Spleen (tissue), 11 donors: ENCODE data around the gene ETFBKMT. TPM values are rescaled to one million over a fixed set of nuclear protein-coding genes. Genes with fewer than 3 reads are reported as not detected.

ENCODE experiments used
- DNase-seq: peaks from one replicate; pipeline ENCODE4 v3.0.0-alpha.2; 2020
- H3K27ac ChIP-seq, 8 donors: fragments of 200-600 bp; sonication (generic) in 7 of 8; 1 replicate in 4 of 8; 2 replicates in 4 of 8; pipeline versions ENCODE4 v1.5.0 to v1.8.0; 2016 to 2021; ENCODE audit warnings: inconsistent platforms in 4 of 8, mild to moderate bottlenecking in 4 of 8, moderate library complexity in 1 of 8
- H3K27me3 ChIP-seq, 7 donors: fragments of 200-600 bp; sonication (generic) in 6 of 7; replicated peaks in 1 of 7; 1 replicate in 4 of 7; 2 replicates in 3 of 7; pipeline versions ENCODE4 v1.5.0 to v1.8.0; 2016 to 2021; ENCODE audit warnings: inconsistent platforms in 3 of 7, mild to moderate bottlenecking in 1 of 7
- H3K36me3 ChIP-seq, 6 donors: fragments of 200-600 bp; sonication (generic) in 5 of 6; 1 replicate in 4 of 6; 2 replicates in 2 of 6; pipeline versions ENCODE4 v1.5.0 to v1.8.0; 2016 to 2021; ENCODE audit warnings: inconsistent platforms in 2 of 6
- H3K4me1 ChIP-seq, 6 donors: fragments of 200-600 bp; sonication (generic) in 5 of 6; 1 replicate in 3 of 6; 2 replicates in 3 of 6; pipeline versions ENCODE4 v1.5.0 to v1.8.0; 2016 to 2021; ENCODE audit warnings: inconsistent platforms in 3 of 6
- H3K4me3 ChIP-seq, 8 donors: fragments of 200-600 bp; sonication (generic) in 7 of 8; 1 replicate in 4 of 8; 2 replicates in 4 of 8; pipeline versions ENCODE4 v1.5.0 to v1.8.0; 2016 to 2021; ENCODE audit warnings: inconsistent platforms in 4 of 8, mild to moderate bottlenecking in 4 of 8, moderate library complexity in 2 of 8
- H3K9me3 ChIP-seq, 8 donors: fragments of 200-600 bp; sonication (generic) in 7 of 8; 1 replicate in 4 of 8; 2 replicates in 4 of 8; pipeline versions ENCODE4 v1.5.0 to v1.8.0; 2016 to 2021; ENCODE audit warnings: inconsistent platforms in 4 of 8
- POLR2A ChIP-seq, 3 donors: fragments of 450-650 bp; IDR thresholded peaks; one replicate each; pipeline ENCODE4 v1.5.1; 2017; ENCODE audit warnings: antibody characterized with exemption in 3 of 3, mild to moderate bottlenecking in 1 of 3
- POLR2AphosphoS5 ChIP-seq, 3 donors: sonication (generic); formaldehyde crosslinking; IDR thresholded peaks; one replicate each; pipeline ENCODE4 v1.5.1; 2017; ENCODE audit warnings: antibody characterized with exemption in 3 of 3
- WGBS, 5 donors: extraction: QIAGEN DNeasy Blood & Tissue Kit in 3 of 5; methylation state at CpG; one replicate each; pipeline versions ENCODE4 v1.1.5 to v1.1.7; 2013 to 2018; 5-methylcytosine and 5-hydroxymethylcytosine counted together
- intact Hi-C: fragments of 100-400 bp; cut with DNase I; formaldehyde crosslinking; loops from one replicate; pipeline ENCODE4 v1.15.0; 2023; ENCODE audit warnings: low total_unique reads
- polyA plus RNA-seq, 3 donors: library from polyadenylated mRNA; stranded (reverse); fragments of 200-250 nt; gene quantifications; one replicate each; pipeline ENCODE4 v1.2.1, GENCODE V29; 2013
- total RNA-seq, 7 donors: library from RNA; depleted of rRNA in 3 of 7; stranded (reverse); fragments of >200 nt in 3 of 7; fragmentation: NEBNext Ultra II Directional in 4 of 7; extraction: Animal tissue kit (Norgen Biotek cat#: 25700) in 4 of 7; gene quantifications; one replicate each; pipeline versions ENCODE4 v1.1.0 to v1.2.1, GENCODE V29; 2016 to 2021
- TF ChIP-seq, protein P1 (sequence below), 11 experiments: fragments of 200-600 bp in 7 of 11; fragments of 450-650 bp in 4 of 11; sonication (generic) in 4 of 11; IDR thresholded peaks in 8 of 11; conservative IDR thresholded peaks in 3 of 11; 1 replicate in 7 of 11; 2 replicates in 4 of 11; pipeline versions ENCODE4 v1.4.0 to v1.8.0; 2016 to 2021; ENCODE audit warnings: antibody characterized with exemption in 11 of 11, inconsistent platforms in 4 of 11, mild to moderate bottlenecking in 1 of 11
- donor health status: healthy with polysubstance abuse.
- donor health status: DM: no; HTN: no; CAD: no; lungs with moderate emphysema.
- donor health status: DM: no; HTN: no; CAD: no.
- donor health status: Bipolar disorder and iron deficiency.
- donor health status: healthy.
- donor health status: DM: no; HTN: no; CAD: no.
- donor health status: DM: yes; HTN: yes; CAD: no.

Gene ETFBKMT
- total and polyA plus RNA-seq, 10 donors: 1.0 to 5.6 (median 3.3) TPM

DNA sequence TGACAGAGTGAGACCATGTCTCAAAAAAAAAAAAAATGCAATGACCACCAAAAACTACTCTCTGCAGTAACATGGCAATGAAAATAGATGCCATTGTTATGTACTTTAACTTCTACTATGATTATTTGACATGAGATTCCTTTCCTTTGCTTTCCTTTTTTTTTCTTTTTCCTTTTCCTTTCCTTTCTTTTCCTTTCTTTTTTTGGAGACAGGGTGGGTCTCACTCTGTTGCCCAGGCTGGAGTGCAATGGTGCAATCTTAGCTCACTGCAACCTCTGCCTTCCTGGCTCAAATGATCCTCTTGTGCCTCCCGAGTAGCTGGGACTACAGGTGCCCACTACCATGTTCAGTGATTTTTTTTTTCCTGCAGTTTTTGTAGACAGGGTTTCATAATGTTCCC, 24.9 kb upstream of the ETFBKMT start:
- Histone ChIP-seq H3K4me3 (no peak overlapping the region), H3K27ac (no peak overlapping the region), H3K4me1 (peaks cover 0 to 39% (median 13%) of the 10 kb centered on the region in 6 donors), H3K27me3 (no peaks in the 10 kb centered on the region), H3K36me3 (no peaks in the 10 kb centered on the region), H3K9me3 (no peaks in the 10 kb centered on the region)
- no peak for TF ChIP-seq POLR2A (IDR thresholded peaks at IDR 0.05)
- TF ChIP-seq POLR2AphosphoS5 (IDR thresholded peaks at IDR 0.05): no peak
- TF ChIP-seq, protein P1, sequence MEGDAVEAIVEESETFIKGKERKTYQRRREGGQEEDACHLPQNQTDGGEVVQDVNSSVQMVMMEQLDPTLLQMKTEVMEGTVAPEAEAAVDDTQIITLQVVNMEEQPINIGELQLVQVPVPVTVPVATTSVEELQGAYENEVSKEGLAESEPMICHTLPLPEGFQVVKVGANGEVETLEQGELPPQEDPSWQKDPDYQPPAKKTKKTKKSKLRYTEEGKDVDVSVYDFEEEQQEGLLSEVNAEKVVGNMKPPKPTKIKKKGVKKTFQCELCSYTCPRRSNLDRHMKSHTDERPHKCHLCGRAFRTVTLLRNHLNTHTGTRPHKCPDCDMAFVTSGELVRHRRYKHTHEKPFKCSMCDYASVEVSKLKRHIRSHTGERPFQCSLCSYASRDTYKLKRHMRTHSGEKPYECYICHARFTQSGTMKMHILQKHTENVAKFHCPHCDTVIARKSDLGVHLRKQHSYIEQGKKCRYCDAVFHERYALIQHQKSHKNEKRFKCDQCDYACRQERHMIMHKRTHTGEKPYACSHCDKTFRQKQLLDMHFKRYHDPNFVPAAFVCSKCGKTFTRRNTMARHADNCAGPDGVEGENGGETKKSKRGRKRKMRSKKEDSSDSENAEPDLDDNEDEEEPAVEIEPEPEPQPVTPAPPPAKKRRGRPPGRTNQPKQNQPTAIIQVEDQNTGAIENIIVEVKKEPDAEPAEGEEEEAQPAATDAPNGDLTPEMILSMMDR (IDR thresholded peaks at IDR 0.05 in 8 of 11, conservative IDR thresholded peaks at IDR 0.05 in 3 of 11): no peak
- WGBS, 5 donors: 67 to 87% (median 81%) methylated on average over 1 of the region's 1 CpG
- DNase-seq: no peak
- intact Hi-C loops: no loop called here

DNA sequence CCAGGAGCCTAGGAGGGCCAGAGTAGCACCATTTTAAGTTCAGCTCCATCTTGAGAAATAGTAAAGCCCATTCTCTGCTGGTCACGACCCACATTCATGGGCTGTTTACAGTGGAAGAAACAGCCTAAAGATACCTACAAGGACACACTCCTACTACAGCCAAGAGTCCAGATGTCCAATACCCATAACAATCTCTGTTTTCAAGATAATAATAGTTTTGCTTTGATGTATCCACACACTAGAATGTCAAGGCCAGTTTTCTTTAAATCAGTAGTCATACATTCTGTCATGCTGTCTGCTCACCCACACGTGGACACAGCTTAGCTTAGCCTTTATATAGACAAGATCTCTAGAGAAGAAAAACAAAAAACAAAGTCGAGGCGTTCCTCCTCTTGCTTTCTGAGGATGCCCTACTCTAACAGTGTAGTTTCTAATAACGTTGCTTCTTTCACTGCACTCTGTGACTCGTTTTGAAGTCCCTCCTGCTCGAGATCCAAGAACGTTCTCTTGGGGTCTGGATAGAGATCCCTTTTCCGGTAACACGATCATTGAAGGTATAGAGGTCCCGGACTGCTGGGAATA, 17.9 kb upstream of the ETFBKMT start:
- DNase-seq: no peak
- intact Hi-C loops: no loop called here

GRCh38 chr12:31644536-31644935, 15.0 kb upstream of the ETFBKMT start:
- intact Hi-C loops: no loop called here
- Histone ChIP-seq H3K36me3 (no peaks in the 10 kb centered on the region), H3K9me3 (no peaks in the 10 kb centered on the region), H3K4me3 (no peak overlapping the region), H3K27ac (no peak overlapping the region), H3K4me1 (peaks cover 0 to 20% (median 10%) of the 10 kb centered on the region in 6 donors), H3K27me3 (no peaks in the 10 kb centered on the region)
- TF ChIP-seq, protein P1 (IDR thresholded peaks at IDR 0.05 in 8 of 11, conservative IDR thresholded peaks at IDR 0.05 in 3 of 11): no peak
- TF ChIP-seq POLR2A (IDR thresholded peaks at IDR 0.05) (no peak), POLR2AphosphoS5 (IDR thresholded peaks at IDR 0.05) (no peak)
- no peak for DNase-seq
- 83 to 91% (median 87%) methylated on average over 8 of the region's 8 CpGs for WGBS, 5 donors

More for the DNA sequence above, 17.9 kb upstream of the ETFBKMT start:
- H3K9me3 ChIP-seq: no peaks in the 10 kb centered on the region
- WGBS, 5 donors: 81 to 89% (median 82%) methylated on average over 11 of the region's 11 CpGs
- no peak for TF ChIP-seq POLR2A (IDR thresholded peaks at IDR 0.05)
- TF ChIP-seq, protein P1 (IDR thresholded peaks at IDR 0.05 in 8 of 11, conservative IDR thresholded peaks at IDR 0.05 in 3 of 11): no peak
- no peak for TF ChIP-seq POLR2AphosphoS5 (IDR thresholded peaks at IDR 0.05)
- H3K4me3 ChIP-seq: no peak overlapping the region
- no peaks in the 10 kb centered on the region for H3K36me3 ChIP-seq
- H3K27ac ChIP-seq: no peak overlapping the region
- no peaks in the 10 kb centered on the region for H3K27me3 ChIP-seq
- peaks cover 0 to 23% (median 13%) of the 10 kb centered on the region in 6 donors for H3K4me1 ChIP-seq

- DNase-seq: no peak
- no peaks in the 10 kb centered on the region for H3K27me3 ChIP-seq
- no peaks in the 10 kb centered on the region for H3K36me3 ChIP-seq
- no peaks in the 10 kb centered on the region for H3K9me3 ChIP-seq
- peaks cover 0 to 20% (median 10%) of the 10 kb centered on the region in 6 donors for H3K4me1 ChIP-seq
- H3K27ac ChIP-seq: no peak overlapping the region
- no peak overlapping the region for H3K4me3 ChIP-seq
- WGBS, 5 donors: 39 to 49% (median 41%) methylated on average over 5 of the region's 5 CpGs
- TF ChIP-seq POLR2AphosphoS5 (IDR thresholded peaks at IDR 0.05) (no peak), POLR2A (IDR thresholded peaks at IDR 0.05) (no peak)
- TF ChIP-seq, protein P1 (IDR thresholded peaks at IDR 0.05 in 8 of 11, conservative IDR thresholded peaks at IDR 0.05 in 3 of 11): no peak
- intact Hi-C loops: no loop called here
Observed at GRCh38 chr12:31645924-31646323, 13.6 kb upstream of the ETFBKMT start.
